Astrocyte (in vitro differentiated cells and primary cell): ENCODE results near the gene ZSCAN22. TPM values are rescaled to one million over a fixed set of nuclear protein-coding genes. Genes with fewer than 3 reads are reported as not detected.

Experiments used
- DNase-seq: peaks from one replicate; pipeline ENCODE4 v3.0.0-alpha.2; 2010; ENCODE audit warnings: low read depth
- FAIRE-seq: peaks from 2 replicates; lab custom pipeline; 2011; peaks lifted over from hg19 to GRCh38; lab: Jason Lieb, UNC
- H2AFZ ChIP-seq: 2 replicates; pipeline ENCODE4 v1.6.0; 2012; ENCODE audit warnings: low read depth, low read length, inconsistent platforms
- H3K27ac ChIP-seq: 2 replicates; pipeline ENCODE4 v1.5.1; 2011; ENCODE audit warnings: low read depth, low read length, inconsistent platforms
- H3K27me3 ChIP-seq: 2 replicates; pipeline ENCODE4 v1.6.0; 2011; ENCODE audit warnings: low read length, inconsistent platforms; ENCODE audit not compliant: insufficient read depth
- H3K36me3 ChIP-seq: 2 replicates; pipeline ENCODE4 v1.5.1; 2011; ENCODE audit warnings: low read length, inconsistent platforms; ENCODE audit not compliant: insufficient read depth
- H3K4me1 ChIP-seq: 2 replicates; pipeline ENCODE4 v1.5.1; 2011; ENCODE audit warnings: low read length, inconsistent platforms; ENCODE audit not compliant: insufficient read depth
- H3K4me2 ChIP-seq: 2 replicates; pipeline ENCODE4 v1.6.0; 2012; ENCODE audit warnings: low read length, inconsistent platforms
- H3K4me3 ChIP-seq: 2 replicates; pipeline ENCODE4 v1.5.1; 2011; ENCODE audit warnings: low read depth, mild to moderate bottlenecking, low read length, inconsistent platforms; ENCODE audit not compliant: insufficient read depth
- H3K79me2 ChIP-seq: 2 replicates; pipeline ENCODE4 v1.6.0; 2012; ENCODE audit warnings: mild to moderate bottlenecking, low read length, inconsistent platforms; ENCODE audit not compliant: insufficient read depth
- H3K9ac ChIP-seq: 2 replicates; pipeline ENCODE4 v1.6.0; 2012; ENCODE audit warnings: mild to moderate bottlenecking, low read length, inconsistent platforms
- H3K9me3 ChIP-seq: 2 replicates; pipeline ENCODE4 v1.5.1; 2012; ENCODE audit warnings: low read depth, mild to moderate bottlenecking, low read length, inconsistent platforms; ENCODE audit not compliant: insufficient read depth
- H4K20me1 ChIP-seq: 2 replicates; pipeline ENCODE4 v1.6.0; 2012; ENCODE audit warnings: low read length, inconsistent platforms; ENCODE audit not compliant: insufficient read depth
- H3K27ac Mint-ChIP-seq: one replicate; pipeline ENCODE4 v1.8.0; 2021; ENCODE audit warnings: mild to moderate bottlenecking, mixed read lengths; ENCODE audit not compliant: unreplicated experiment
- H3K27me3 Mint-ChIP-seq: one replicate; pipeline ENCODE4 v1.8.0; 2021; ENCODE audit warnings: low read depth, mixed read lengths; ENCODE audit not compliant: unreplicated experiment
- H3K36me3 Mint-ChIP-seq: one replicate; pipeline ENCODE4 v1.8.0; 2021; ENCODE audit warnings: low read depth, mixed read lengths; ENCODE audit not compliant: unreplicated experiment
- H3K4me1 Mint-ChIP-seq: one replicate; pipeline ENCODE4 v1.8.0; 2021; ENCODE audit warnings: low read depth, mixed read lengths; ENCODE audit not compliant: unreplicated experiment
- H3K4me3 Mint-ChIP-seq: one replicate; pipeline ENCODE4 v1.8.0; 2021; ENCODE audit warnings: mild to moderate bottlenecking, moderate library complexity, mixed read lengths; ENCODE audit not compliant: unreplicated experiment
- H3K9me3 Mint-ChIP-seq: one replicate; pipeline ENCODE4 v1.8.0; 2021; ENCODE audit warnings: mild to moderate bottlenecking, mixed read lengths; ENCODE audit not compliant: unreplicated experiment
- CTCF ChIP-seq: IDR thresholded peaks from 2 replicates; pipeline ENCODE4 v1.5.1; 2011; ENCODE audit warnings: low read depth, mild to moderate bottlenecking, inconsistent platforms, low read length, moderate library complexity; ENCODE audit not compliant: insufficient read depth
- EZH2 ChIP-seq: IDR thresholded peaks from 2 replicates; pipeline ENCODE4 v1.6.1; 2012; ENCODE audit warnings: mild to moderate bottlenecking, low read length, inconsistent platforms; ENCODE audit not compliant: insufficient read depth
- total RNA-seq: library from RNA; stranded (reverse); gene quantifications from 2 replicates; pipeline ENCODE4 v1.2.1, GENCODE V29; 2021

Gene ZSCAN22
- total RNA-seq, 1 donor from 2014 or later = 3.1 TPM

- Histone ChIP-seq H2AFZ (no peak overlapping the region), H3K4me2 (no peak overlapping the region), H3K9ac (no peak overlapping the region), H4K20me1 (no peaks in the 10 kb centered on the region), H3K36me3 (no peaks in the 10 kb centered on the region), H3K27me3 (no peaks in the 10 kb centered on the region), H3K4me3 (no peak overlapping the region), H3K27ac (no peak overlapping the region), H3K79me2 (no peaks in the 10 kb centered on the region), H3K9me3 (peaks cover 3% of the 10 kb centered on the region), H3K4me1 (peaks cover 2% of the 10 kb centered on the region)
- H3K27me3 Mint-ChIP-seq = no peaks in the 10 kb centered on the region
- H3K36me3 Mint-ChIP-seq = peaks cover 8% of the 10 kb centered on the region
- H3K9me3 Mint-ChIP-seq = peaks cover 2% of the 10 kb centered on the region
- DNase-seq (no peak), FAIRE-seq (no peak)
- H3K27ac Mint-ChIP-seq = no peak overlapping the region
- peaks cover 1% of the 10 kb centered on the region for H3K4me1 Mint-ChIP-seq
- no peak for TF ChIP-seq EZH2
- no peak for TF ChIP-seq CTCF
- no peak overlapping the region for H3K4me3 Mint-ChIP-seq
These were observed 40.0 kb downstream of the ZSCAN22 start for GRCh38 chr19:58366585-58367430.

GRCh38 chr19:58367698-58368454 lies 41.1 kb downstream of the ZSCAN22 start:
- no peak for FAIRE-seq
- no peak overlapping the region for H3K27ac Mint-ChIP-seq
- H3K36me3 ChIP-seq = no peaks in the 10 kb centered on the region

More at GRCh38 chr19:58367698-58368454, 41.1 kb downstream of the ZSCAN22 start:
- Histone ChIP-seq H3K4me3 (no peak overlapping the region), H3K27ac (no peak overlapping the region), H3K79me2 (no peaks in the 10 kb centered on the region), H3K4me1 (no peaks in the 10 kb centered on the region), H3K27me3 (no peaks in the 10 kb centered on the region), H3K9ac (no peak overlapping the region), H2AFZ (no peak overlapping the region), H3K4me2 (no peak overlapping the region), H4K20me1 (no peaks in the 10 kb centered on the region), H3K9me3 (peaks cover 3% of the 10 kb centered on the region)
- Mint-ChIP-seq H3K9me3 (peaks cover 2% of the 10 kb centered on the region), H3K27me3 (no peaks in the 10 kb centered on the region), H3K4me3 (no peak overlapping the region), H3K36me3 (peaks cover 6% of the 10 kb centered on the region), H3K4me1 (peaks cover 1% of the 10 kb centered on the region)
- DNase-seq = no peak
- TF ChIP-seq CTCF = no peak
- no peak for TF ChIP-seq EZH2
